GM19372 (cell line): ENCODE results near the gene GJB2.
A peak's percentile ranks its signal among the peaks of the same experiment; 100 is the strongest.
"Not testable (repeated sequence)": the region's sequence is repeated elsewhere in the genome, so short reads cannot be mapped to it uniquely, and the experiment has no call there.

Source experiments
- ATAC-seq: cut with Tn5 transposase; IDR thresholded peaks from one replicate; pipeline ENCODE4 v1.9.1; 2021; ENCODE audit warnings: mild to moderate bottlenecking, low read depth, moderate library complexity; ENCODE audit not compliant: unreplicated experiment

Gene GJB2

DNA sequence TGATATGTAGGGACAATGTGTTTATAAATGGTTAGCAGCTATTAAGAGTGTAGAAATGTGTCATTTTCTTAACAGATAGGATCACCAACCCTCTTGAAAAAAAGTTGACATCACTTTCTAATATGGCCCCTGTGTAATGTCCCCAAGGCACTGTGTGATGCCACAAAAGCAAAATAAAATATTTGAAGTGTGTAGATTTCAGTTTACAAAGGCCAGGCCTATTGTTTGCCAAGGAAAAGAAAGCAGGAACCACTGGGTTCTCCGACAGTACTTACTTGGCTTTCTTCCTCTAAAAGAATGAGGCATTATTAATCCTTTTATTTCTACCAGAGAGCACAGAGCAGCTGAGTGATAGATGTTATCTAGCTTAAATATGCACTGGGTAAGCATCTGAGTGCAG is 21.4 kb downstream of the GJB2 start:
- no peak for ATAC-seq

- ATAC-seq, result no peak
These were observed 21.8 kb downstream of the GJB2 start for GRCh38 chr13:20170921-20171320.

DNA sequence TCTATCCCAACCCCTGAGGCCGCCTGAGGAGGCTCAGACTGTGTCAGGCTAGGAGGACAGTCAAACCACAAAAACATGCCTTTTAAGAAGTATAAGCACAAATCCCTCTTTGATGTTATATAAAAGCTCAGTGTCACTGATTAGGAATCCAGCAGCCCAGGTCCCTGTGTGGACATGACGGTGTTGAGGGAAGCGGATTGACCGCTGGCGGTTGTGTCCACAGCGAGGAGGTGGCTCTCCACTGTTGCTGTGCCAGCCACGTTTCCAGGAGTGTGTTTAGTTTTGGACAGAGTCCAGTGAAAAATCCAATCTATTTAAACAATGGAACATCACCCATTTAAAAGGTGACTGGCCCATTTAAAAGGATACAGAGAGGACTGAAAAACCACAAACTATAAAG is 24.3 kb downstream of the GJB2 start:
- no peak for ATAC-seq

GRCh38 chr13:20165417-20166257 is 27.1 kb downstream of the GJB2 start:
- ATAC-seq, result no peak

GRCh38 chr13:20161951-20162300 is 30.8 kb downstream of the GJB2 start:
- ATAC-seq, result no peak

DNA sequence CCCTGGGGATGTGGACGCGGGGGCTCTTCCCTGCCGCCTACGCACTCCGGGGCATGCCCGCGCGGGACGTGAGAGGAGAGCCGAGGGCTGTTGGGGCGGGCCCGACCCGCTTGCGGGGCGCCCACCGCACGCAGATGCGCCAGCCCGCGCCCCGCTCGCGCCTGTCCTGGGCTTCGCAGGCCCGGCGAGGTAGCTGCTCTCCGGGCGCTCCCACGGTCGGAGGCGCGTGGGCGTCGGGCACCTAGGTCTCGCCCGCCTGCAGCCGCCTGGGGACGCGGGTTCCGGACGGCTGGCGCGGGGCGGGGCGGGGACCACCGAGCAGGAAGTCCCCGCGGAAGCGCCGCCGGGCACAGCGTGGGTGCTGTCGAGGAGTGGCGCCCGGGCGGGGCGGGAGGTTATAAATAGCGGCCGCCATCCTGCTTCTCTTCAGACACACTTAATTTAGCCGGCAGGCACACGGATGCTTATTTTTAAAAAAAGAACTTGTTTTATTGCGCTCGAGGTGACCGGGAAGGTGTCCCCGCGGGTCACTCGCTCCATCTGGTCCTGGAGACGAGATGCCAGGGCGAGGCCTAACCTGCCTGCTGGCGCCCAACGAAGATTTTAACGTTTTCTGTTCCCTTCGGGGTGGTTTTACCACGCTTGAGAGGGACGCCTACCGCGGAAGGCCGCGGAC is 31.3 kb downstream of the GJB2 start:
- ATAC-seq, result peak; percentile 50

- ATAC-seq, result peak; percentile 52
These were observed 32.1 kb downstream of the GJB2 start, which contains the start of gene GJA3 for GRCh38 chr13:20160306-20161274. Gene GJA3, minus strand, starts transcription at chr13:20161052. Its CDS starts 17,764 bp downstream, at chr13:20143288.

DNA sequence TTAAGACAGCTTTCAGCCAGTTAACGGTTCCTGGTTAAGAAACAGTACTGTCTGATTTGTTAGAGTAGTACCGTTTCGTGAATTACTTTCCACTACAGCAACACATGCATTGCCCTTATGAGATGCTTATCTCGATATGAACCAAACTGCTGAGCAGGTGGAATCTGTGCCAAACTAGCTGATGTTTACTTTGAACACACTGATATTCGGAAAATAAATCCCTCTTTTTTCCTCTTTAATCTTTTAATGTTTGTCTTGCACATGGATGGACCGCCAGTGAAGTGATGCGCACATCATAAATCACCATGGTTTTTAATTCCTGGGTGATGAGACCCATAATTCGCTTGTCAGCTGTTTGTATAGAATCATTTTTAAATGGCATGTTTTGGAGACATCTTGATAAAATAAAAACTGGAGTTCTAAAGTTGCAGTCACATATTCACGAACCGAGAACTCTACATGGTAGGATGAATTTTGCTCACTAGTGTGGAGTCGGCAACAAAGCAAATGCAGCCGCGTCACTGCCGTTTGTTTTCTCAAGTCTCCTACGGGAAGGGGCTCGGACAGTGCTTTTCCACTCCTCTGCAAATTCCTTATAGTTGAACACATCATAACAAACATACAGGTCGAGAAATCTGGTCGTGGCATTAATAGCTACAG is 33.0 kb downstream of the GJB2 start:
- ATAC-seq, result no peak

- no peak for ATAC-seq
These were observed 35.5 kb downstream of the GJB2 start for GRCh38 chr13:20157151-20157796.

DNA sequence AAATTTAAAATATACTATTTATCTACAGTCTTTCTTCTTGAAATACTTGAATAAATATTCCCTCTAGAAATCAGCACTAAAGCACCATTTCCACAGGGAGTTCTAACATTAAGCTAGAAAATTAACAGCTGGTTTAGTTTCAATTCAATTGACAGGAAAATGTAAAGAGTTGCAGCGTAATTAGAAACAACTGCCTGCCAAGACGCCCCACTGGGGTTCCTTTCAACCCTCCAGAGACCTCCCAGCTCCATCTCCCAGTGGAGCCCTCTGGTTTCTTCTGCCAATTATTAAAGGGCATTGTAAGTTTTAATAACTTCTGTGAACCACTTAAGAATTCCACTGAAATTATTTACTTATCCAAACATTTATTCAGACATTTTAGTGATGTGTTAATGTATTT is 36.0 kb downstream of the GJB2 start:
- no peak for ATAC-seq

- not testable (repeated sequence) for ATAC-seq
These were observed 39.4 kb downstream of the GJB2 start for GRCh38 chr13:20153290-20153689.

GRCh38 chr13:20151612-20152011 is 41.1 kb downstream of the GJB2 start:
- no peak for ATAC-seq

DNA sequence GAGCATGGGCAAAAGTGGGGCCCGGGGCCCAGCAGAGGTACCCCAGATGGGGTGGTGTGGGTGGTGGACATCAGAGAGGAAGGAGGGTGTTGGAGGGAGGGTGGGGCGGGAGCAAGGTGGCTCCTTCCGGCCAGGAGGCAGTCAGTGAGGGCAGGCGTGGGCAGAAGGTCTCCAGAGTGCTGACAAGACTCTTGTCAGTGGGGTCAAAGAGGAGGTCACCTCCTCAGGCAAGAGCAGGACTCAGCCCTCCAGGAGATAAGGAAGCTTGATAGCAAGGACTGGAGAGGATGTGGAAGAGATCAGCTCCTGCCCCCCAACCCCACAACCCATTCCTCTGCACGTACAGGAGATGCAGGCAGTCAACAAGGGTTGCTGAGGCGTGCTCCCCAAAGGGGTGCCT is 41.7 kb downstream of the GJB2 start:
- no peak for ATAC-seq

DNA sequence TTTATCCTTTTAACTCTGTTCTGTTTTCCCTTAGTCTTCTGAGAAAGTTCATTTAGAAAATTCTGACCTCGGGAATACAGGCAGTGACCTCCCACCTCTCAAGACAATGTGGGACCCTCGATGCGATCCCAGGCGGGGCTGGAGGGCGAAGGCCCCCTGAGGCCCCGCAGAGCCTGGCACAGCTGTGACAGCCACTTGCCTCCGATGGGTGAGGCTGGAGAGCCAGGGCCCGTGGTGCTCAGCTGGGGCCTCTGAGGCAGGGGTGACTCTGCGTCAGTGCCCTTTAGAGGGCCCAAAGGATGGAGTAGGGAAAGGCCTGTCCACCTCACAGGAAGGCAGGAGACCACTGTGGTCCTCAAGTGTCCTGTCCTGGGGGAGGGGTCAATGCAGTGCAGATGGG is 42.2 kb downstream of the GJB2 start:
- no peak for ATAC-seq

- no peak for ATAC-seq
These were observed 43.0 kb downstream of the GJB2 start for GRCh38 chr13:20149762-20150161.

DNA sequence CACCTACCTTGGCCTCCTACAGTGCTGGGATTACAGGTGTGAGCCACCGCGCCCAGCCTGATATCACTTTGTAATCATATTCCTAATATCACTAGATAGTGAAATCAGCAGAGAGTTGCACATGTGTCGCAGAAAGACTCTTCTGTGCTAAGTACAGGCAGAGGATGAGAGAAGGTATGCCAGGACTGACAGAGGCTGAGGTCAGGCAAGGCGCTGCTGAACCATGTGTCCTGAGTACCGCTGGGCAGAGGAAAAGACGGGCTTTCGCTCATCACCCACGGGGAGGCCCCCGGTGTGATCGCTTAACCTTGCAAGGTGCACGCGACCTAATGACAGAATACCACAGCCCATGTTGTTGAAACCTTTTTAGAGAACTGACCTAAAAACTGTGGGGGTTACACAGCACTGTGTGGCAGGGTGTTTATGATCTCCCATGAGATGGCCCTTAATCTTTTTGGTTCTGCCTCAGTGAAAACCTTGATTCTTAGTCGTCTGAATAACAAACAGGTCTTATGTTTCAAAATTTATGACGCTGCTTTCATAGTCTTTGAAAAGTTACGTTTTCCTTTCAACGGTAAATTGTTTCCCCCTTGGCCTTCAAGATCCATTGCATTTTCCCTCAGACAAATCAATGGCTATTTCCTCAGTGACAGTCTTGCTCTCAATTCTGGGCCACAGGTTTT is 44.1 kb downstream of the GJB2 start:
- no peak for ATAC-seq

GRCh38 chr13:20146381-20146780 is 46.4 kb downstream of the GJB2 start:
- ATAC-seq, result no peak

- ATAC-seq, result no peak
These were observed 47.2 kb downstream of the GJB2 start for GRCh38 chr13:20145521-20145920.

DNA sequence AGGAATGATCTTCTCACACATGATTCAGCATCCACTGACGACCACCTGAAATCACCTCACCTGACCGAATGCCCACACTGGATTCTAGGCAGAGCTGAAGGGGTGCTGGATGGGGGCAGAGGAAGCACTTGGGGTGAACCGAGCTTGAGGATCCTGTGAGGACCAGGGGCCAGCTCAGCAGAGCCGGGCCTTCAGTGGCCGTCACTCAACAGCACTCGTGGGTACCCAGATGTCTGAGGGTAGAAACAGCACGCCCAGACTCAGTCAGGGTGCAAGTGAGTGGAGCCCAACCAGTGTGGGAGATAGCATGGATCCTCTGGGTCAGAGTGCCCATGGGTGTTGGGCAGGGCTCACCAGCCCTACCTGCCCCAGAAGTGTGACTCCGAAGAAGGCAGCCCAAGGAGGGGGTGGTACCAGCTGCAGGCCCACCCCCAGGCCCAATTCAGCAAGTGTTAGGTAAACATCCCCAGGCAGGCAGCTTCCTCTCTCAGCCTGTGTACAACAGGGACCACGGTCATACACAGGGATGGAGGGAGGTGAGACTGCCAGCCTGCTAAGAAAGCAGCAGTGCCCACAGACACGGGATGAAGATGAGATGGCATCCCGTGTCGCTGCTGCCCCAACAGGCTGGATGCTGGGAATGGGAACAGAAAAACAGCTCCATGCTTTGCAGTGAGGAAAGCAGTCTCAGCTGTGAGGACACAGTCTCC is 48.4 kb downstream of the GJB2 start:
- ATAC-seq, result no peak
